ENCODE measurements around the gene PDGFD. TPM values are rescaled to one million over a fixed set of nuclear protein-coding genes. Genes with fewer than 3 reads are reported as not detected.

PDGFD gene
- total and polyA plus RNA-seq, 2 donors (not counting 3 experiments of a cell fraction or from before 2014, with no cell fraction given): 6.3 to 13.1 TPM

GRCh38 chr11:103987629-103988594, 176.0 kb downstream of the PDGFD start:
- no peaks in the 10 kb centered on the region for H3K79me2 ChIP-seq (ENCODE audit: control insufficient read depth, insufficient read depth, low read length)
- dilution Hi-C loops (cut with MboI; ENCODE audit: extremely low pct_ligation_motif_present, low sequenced_read_pairs): no loop called here
- POLR2A ChIA-PET: no interaction called here
- FAIRE-seq: no peak
- no peak overlapping the region for H3K9ac ChIP-seq (replicated peaks; ENCODE audit: extremely low read depth, insufficient read depth, low read length)
- no peaks in the 10 kb centered on the region for H3K9me1 ChIP-seq (replicated peaks; ENCODE audit: control insufficient read depth, extremely low read depth, insufficient read depth, low read length)
- no peak for DNase-seq (ENCODE audit: low read depth, low spot score)
- no peaks in the 10 kb centered on the region for H4K20me1 ChIP-seq (replicated peaks; ENCODE audit: control insufficient read depth, extremely low read depth, insufficient read depth, low read length)
- H3K4me3 ChIP-seq (replicated peaks in 1 of 3; ENCODE audit: insufficient read depth in 1 of 3, low read depth in 1 of 3, low read length in 3 of 3): no peak overlapping the region
- no peak overlapping the region for H2AFZ ChIP-seq (ENCODE audit: low read depth, low read length)
- H3K9me3 ChIP-seq (replicated peaks; ENCODE audit: control insufficient read depth, insufficient read depth, low read length): no peaks in the 10 kb centered on the region
- no peaks in the 10 kb centered on the region for H3K27me3 ChIP-seq (ENCODE audit: control insufficient read depth in 2 of 2, insufficient read depth in 2 of 2, low read length in 2 of 2)
- no peak overlapping the region for H3K27ac ChIP-seq (ENCODE audit: insufficient read depth, low read depth, low read length)
- no TSS peak for BruUV-seq (replicated peaks)
- no peaks in the 10 kb centered on the region for H3K4me1 ChIP-seq (ENCODE audit: control insufficient read depth, extremely low read depth, insufficient read depth, low read length)
- CTCF ChIA-PET: interaction anchor here (0.7 to 1.6 kb wide), 2 partner anchors 11 to 12 kb away, joined by 3 to 4 read pairs; no protein-coding TSS in a partner anchor
- H3K4me2 ChIP-seq (ENCODE audit: insufficient read depth, low read length): no peak overlapping the region
- H3K36me3 ChIP-seq (ENCODE audit: control insufficient read depth in 2 of 2, extremely low read depth in 1 of 2, insufficient read depth in 2 of 2, low read length in 2 of 2): no peaks in the 10 kb centered on the region
- intact Hi-C loops (cut with micrococcal nuclease): no loop called here
- no peak for TF ChIP-seq MAX (IDR thresholded peaks at IDR 0.05; ENCODE audit: insufficient read depth, insufficient read length)
- no peak for TF ChIP-seq FOS (IDR thresholded peaks at IDR 0.05; ENCODE audit: borderline replicate concordance, insufficient read depth, low read length)
- no peak for TF ChIP-seq POLR2AphosphoS5 (IDR thresholded peaks at IDR 0.05; ENCODE audit: insufficient read depth, low read depth, low read length)
- no peak for TF ChIP-seq EZH2 (IDR thresholded peaks at IDR 0.05; ENCODE audit: borderline replicate concordance, low read depth, low read length, severe bottlenecking)
- TF ChIP-seq MYC (IDR thresholded peaks at IDR 0.05; ENCODE audit: low read depth, low read length): no peak
- TF ChIP-seq CTCF (IDR thresholded peaks at IDR 0.05; ENCODE audit: extremely low read depth in 1 of 2, insufficient read depth in 1 of 2, low read depth in 1 of 2, low read length in 2 of 2): no peak
- TF ChIP-seq JUN (IDR thresholded peaks at IDR 0.05; ENCODE audit: borderline replicate concordance, insufficient read depth, insufficient read length, low read depth): no peak
- no peak for TF ChIP-seq POLR2A (IDR thresholded peaks at IDR 0.05; ENCODE audit: low read depth, low read length)
- no peak for TF ChIP-seq GATA2 (IDR thresholded peaks at IDR 0.05; ENCODE audit: insufficient read depth, insufficient read length, low read depth, low read length)

Measured in endothelial cell of umbilical vein (primary cell).